NB4 (cell line): ENCODE results near the gene THSD4.

Source experiments
- MYC ChIP-seq: IDR thresholded peaks from 2 replicates; pipeline ENCODE4 v1.6.1; 2011; ENCODE audit warnings: low read depth, low read length
- POLR2A ChIP-seq: IDR thresholded peaks from 2 replicates; pipeline ENCODE4 v1.6.1; 2011; ENCODE audit warnings: mild to moderate bottlenecking; ENCODE audit not compliant: insufficient read length; ENCODE audit errors: extremely low read depth
- TF ChIP-seq, protein P1 (sequence below): IDR thresholded peaks from one replicate; pipeline ENCODE4 v1.5.1; 2012; ENCODE audit warnings: low read depth, low read length
- TF ChIP-seq, protein P2 (sequence below): IDR thresholded peaks from 2 replicates; pipeline ENCODE4 v1.6.1; 2011; ENCODE audit warnings: low read depth, low read length

DNA sequence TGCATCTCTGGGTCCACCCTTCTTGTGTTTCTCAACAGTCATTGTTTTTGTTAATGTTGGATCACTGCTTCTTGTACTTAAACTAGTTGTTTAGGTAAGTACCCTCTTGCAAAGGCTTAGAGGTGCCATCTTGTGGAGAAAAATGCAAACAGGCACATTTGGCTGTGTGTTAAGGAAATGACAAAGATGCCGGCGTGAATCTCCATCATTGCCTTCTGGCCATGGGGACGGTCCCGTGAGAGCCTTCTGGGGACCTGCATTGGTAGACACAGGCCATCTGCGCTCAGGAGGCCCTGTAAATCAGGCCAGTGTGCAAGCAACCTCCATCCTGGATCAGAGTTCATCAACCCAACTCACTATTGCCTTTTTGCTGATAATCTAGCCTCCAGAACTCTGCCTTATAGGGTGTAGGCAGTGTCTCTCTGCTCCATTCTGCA, 536.5 kb downstream of the THSD4 start:
- TF ChIP-seq POLR2A (no peak), MYC (no peak)
- TF ChIP-seq, protein P1, sequence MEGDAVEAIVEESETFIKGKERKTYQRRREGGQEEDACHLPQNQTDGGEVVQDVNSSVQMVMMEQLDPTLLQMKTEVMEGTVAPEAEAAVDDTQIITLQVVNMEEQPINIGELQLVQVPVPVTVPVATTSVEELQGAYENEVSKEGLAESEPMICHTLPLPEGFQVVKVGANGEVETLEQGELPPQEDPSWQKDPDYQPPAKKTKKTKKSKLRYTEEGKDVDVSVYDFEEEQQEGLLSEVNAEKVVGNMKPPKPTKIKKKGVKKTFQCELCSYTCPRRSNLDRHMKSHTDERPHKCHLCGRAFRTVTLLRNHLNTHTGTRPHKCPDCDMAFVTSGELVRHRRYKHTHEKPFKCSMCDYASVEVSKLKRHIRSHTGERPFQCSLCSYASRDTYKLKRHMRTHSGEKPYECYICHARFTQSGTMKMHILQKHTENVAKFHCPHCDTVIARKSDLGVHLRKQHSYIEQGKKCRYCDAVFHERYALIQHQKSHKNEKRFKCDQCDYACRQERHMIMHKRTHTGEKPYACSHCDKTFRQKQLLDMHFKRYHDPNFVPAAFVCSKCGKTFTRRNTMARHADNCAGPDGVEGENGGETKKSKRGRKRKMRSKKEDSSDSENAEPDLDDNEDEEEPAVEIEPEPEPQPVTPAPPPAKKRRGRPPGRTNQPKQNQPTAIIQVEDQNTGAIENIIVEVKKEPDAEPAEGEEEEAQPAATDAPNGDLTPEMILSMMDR, result peak; percentile 40
- TF ChIP-seq, protein P2, sequence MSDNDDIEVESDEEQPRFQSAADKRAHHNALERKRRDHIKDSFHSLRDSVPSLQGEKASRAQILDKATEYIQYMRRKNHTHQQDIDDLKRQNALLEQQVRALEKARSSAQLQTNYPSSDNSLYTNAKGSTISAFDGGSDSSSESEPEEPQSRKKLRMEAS, result no peak
